Measurements from ENCODE around the gene VAV3.
"Not testable (repeated sequence)": the region's sequence is repeated elsewhere in the genome, so short reads cannot be mapped to it uniquely, and the experiment has no call there.

The VAV3 gene, protein sequence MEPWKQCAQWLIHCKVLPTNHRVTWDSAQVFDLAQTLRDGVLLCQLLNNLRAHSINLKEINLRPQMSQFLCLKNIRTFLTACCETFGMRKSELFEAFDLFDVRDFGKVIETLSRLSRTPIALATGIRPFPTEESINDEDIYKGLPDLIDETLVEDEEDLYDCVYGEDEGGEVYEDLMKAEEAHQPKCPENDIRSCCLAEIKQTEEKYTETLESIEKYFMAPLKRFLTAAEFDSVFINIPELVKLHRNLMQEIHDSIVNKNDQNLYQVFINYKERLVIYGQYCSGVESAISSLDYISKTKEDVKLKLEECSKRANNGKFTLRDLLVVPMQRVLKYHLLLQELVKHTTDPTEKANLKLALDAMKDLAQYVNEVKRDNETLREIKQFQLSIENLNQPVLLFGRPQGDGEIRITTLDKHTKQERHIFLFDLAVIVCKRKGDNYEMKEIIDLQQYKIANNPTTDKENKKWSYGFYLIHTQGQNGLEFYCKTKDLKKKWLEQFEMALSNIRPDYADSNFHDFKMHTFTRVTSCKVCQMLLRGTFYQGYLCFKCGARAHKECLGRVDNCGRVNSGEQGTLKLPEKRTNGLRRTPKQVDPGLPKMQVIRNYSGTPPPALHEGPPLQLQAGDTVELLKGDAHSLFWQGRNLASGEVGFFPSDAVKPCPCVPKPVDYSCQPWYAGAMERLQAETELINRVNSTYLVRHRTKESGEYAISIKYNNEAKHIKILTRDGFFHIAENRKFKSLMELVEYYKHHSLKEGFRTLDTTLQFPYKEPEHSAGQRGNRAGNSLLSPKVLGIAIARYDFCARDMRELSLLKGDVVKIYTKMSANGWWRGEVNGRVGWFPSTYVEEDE

DNA sequence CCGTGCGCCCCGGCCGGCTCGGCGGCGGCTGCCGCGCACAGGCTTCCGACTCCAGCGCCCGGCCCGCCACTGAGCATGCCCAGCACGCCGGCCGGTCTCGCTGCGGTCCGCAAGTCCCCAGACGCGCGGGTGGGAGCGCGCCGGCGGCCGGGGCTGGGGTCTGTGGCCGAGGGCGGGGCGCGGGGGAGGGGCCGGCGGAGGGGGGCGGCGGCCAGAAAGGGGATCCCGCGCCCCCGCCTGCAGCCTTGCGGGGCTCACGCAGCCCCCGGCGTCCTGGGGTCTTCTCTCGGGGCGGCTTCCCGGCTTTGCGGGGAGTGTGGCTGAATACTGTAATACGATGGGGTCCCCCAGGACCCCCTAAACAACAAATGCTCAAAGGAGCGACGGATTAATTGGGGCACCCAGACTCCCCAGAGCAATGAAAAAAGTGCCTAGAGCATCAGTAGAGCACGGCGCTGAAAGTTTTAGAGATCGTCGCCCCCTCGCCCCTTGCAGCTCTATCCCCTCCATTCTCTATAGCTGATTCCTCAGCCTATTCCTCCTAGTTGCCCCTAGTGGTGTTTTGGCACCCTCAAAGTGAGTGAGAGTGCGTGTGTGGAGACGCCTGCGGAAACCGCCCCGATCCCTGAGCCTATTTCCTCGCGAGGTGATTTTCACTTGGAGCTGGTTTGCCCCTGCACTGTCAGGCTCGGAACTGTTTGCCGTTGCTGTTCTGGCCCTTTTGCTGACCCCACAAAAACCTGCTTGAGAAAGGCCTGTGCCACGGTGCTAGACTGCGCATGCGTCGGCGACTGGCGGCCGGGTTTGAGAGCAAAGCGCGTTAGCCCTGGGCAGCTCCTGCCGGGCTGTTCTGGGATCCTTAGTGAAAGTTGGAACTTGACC lies at the start of gene VAV3:
VAV3 (minus strand) TSS at position 71 of the 882 bp plus-strand sequence. CDS start 311 bp downstream, outside the sequence.
- DNase-seq = peak; percentile 65

DNA sequence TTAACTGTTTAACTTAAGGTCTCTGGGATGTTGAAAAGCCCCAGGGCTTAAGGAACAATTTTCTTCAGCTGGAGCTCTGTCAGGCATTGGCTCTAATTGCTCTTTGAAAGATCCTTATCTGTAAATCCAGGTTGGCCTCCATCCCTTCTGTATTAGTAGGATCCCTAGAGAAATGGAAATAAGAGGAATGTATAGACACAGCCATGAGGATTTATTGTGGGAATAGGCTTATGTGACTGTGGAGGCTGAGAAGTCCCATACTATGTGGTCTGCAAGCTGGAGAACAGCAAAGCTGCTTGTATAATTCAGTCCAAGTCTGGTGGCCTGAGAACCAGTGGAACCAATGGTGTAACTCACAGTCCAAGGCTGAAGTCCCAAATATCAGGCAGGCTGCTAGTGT lies 47.6 kb upstream of the VAV3 start:
- no peak for DNase-seq

DNA sequence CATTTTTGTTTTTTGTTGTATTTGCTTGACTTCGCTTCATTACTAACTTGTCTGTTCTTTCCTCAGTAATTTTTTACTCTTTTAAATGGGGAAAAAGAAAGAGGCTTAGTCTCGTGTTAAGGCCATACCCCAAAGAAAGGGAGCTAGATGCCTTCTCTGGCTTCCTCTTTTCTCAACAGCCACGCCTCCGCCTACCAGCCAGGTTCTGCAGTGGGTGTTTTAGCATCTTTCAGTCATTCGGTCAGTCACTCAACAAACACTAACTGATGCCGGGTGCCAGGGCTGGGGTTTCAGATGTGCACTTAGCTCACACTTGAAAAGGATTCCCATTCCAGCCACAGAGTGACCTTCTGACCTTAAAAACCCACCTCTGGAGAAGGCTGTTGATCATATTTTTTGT lies 46.3 kb upstream of the VAV3 start:
- no peak for DNase-seq

DNA sequence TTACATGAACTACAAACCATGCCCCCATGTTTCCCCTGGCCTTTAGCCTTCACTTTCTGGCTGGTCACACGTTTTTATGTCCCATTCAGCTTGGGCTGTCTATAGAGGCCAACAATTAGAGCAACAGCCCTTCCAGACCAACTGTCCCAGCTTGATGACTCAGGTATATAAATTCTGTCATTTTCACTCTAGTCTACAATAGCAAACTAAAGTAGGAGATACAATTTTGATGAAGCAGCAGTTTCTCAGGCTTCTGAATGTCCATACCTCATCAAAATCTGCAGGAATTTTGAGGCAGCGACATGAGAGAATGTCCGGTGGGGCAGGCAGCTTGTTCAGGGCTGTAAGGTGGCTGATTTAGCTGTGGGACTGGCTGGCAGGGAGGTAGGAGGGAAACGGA lies 45.6 kb upstream of the VAV3 start:
- no peak for DNase-seq

DNA sequence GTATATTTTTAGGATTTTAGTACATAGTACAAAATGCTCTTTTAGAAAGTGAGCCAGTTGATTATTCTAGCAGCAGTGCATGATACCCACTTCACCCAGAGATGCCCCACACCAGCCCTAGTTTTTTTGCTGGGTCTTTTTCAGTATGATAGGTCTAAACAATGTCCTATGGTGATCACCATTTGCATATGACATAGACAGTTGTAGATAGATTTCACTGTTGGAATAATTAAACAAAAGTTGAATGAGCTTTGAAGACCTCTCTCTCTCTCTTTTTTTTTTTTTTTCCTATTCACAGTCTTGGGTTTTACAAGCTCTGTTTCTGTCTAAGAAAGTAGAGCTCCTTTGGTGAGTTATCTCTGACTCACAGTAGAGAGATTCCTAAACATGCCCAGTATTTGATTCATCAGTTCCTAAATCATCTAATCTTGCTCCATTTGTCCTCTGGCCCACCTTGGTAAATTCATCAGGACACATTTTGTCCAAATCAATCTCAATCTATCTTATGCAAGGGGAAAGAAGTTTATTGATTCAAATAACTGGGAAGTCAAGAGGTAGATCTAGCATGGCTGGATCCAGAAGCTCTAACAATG lies 44.7 kb upstream of the VAV3 start:
- no peak for DNase-seq

DNA sequence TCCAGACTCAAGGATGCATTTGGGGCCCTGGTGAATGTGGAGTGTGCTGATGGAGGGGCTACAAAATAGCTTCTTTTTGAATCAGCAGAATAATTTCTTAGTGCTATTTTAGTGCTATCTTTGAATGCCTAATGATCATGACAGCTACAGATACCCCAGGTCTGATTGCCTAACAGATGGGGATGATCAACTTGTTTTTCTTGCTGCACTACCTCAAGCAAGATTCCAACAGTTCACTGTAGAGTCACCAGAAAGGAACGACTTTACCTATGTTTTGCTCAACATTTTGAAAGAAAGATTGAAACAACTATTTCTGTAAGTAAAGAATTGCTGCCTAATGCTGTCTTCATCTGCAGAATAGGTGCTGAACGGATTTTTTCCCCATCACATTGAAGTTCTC lies 42.6 kb upstream of the VAV3 start:
- DNase-seq = no peak

DNA sequence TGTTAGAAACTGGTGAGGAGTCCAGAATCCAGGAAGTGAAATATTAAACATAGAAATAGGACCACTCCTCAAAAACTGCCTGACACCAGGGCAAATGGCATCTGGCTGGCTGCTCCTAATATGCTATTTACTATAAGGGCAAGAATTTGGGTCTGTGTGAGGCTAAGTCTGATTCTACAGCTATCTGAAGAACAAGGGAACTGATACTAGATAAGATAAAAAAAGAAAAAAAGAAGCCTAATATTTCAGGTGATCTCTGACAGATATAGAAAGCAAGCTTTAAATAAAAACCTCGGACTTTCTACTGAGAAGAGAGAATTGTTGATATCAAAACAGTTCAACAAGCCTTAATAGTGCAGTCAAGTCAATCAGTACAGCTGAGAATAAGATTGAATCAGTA lies 42.1 kb upstream of the VAV3 start:
- no peak for DNase-seq

DNA sequence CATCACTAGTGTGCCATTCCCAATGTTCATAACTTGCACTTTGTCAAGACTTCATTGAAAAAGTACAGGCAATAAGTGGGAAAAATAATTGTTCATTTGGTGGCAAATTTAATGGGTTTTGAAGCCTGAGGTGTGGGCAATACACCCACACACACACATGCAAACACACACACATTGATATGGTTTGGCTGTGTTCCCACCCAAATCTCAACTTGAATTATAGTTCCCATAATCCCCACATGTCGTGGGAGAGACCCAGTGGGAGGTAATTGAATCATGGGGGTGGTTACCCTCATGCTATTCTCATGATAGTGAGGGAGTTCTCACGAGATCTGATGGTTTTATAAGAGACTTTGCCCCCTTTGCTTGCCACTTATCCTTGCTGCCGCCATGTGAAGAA lies 39.9 kb upstream of the VAV3 start:
- DNase-seq = not testable (repeated sequence)

DNA sequence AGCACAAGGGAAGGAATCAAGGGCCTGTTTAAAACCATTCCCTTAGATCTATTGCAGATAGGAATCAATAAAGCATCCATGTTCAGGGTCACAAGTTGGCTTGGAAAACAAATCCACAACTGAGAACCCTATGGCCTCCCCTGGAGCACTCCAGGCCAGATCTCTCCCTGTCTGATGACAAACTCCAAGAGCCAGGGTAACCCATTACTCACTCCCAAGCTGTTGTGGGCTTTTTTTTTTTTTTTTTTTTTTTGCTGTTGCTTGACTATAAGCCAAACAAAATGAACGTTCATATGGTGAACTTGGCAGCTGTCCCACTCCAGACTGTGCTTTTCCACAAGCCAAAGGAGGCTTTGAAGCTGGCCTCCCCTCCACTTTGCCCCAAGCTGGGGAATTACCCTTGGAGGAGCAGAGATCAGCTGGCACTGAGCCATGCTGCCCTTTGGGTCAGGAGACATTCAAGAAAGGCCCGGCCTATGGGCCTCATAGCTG lies 35.7 kb upstream of the VAV3 start:
- DNase-seq = peak; percentile 63

DNA sequence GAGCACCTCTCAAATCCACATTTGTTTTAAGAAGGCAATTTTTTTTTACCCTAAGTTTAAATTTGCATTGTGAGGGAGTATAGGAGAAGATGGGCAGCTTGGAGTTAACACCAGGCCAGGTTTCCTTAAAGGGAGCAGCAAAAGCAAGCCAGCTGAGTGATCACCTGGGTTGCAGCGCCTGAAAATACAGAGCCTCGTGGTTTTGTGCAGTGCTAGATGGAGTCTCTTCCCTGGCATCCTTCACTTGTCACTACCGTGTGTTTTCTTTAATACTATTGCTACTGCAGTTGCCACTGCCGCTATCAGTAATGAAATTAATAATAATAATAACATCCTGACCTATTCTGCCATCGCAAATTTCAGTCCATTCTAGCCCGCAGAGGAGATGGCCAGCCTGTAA lies 35.2 kb upstream of the VAV3 start:
- no peak for DNase-seq

DNA sequence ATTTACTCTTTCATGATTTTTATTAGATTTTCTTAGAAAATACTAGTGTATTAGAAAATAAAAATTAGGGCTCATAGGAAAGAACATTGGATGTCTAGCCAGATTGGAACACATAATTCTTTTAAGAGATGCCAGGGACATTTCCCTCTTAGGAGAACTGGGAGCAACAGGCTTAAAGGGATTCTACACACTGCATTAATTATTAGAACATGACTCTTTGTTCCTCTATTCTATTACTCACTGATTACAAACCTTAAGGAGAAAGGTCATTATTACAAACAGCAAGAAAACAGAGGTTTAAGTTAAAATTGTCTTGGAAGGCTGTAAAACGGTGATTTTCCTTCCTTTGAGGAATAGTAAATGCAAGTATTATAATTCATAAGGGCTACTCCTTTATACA lies 32.9 kb upstream of the VAV3 start:
- DNase-seq = no peak

DNA sequence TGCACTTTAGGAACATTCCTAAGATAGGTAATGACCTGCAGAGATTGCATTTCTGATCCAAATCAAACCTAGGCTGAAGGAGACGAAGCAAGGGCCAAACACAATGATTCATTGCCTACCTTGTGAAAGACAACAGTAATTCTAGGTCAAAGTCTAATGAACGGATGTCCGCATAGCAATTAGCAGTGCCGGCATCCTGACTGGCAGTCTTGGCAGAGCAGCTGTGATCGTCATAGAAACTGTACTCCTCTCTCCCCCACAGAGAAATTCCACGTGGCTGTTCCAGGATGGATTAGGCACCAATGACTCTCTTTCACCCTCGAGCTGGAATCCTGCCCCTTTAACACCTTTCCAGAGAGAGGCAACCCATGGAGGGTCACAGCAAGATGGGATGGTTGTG lies 28.9 kb upstream of the VAV3 start:
- no peak for DNase-seq

DNA sequence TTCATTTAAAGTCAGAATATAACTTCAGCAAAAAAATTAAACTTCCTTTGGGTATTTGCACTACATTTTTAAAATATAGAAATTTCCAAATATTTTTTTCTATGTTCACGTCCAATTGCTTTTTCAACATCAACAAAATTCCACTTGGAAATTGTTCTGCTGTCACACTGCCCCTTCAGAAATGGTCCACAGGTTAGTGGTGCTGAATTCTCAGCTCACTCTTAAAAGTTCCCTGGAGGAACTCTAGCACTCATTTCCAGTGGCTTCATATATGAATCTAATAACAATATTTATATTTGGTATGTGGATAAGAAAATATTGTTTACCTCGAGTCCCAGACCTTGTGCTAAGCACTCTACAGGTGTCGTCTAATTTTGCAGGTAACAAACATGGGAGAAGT lies 27.4 kb upstream of the VAV3 start:
- no peak for DNase-seq

DNA sequence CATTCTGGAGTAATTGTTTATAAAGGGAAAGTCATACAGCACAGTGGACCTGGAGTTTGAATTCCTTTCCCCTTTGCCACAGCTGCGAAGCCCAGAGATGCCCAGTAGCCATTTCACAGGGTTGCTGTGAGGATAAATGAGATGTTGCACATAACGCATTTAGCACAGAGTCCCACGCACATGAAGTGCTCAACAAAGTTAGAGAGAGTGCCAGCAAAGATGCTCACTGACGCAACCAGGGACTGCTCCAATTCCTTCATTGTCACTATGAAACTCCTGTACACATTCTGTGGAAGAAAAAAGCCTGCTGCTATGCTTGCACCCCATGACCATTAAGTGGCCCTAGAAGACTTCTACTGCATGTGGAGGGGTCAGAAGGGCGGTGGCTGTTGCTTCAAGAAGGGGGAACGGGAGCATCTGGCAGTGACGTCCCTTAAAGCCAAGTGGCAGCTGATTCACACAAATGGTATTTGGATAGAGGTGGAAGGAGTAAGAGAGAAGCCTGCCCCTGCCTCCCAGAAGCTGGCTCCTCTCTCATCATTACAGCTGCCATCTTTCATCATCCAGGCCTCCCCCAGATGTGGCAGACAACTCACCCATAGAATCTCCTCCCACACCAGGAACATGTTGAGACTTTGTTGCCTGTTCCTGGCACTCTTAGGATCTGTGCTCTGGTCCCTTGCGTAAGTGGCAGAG lies 26.5 kb upstream of the VAV3 start:
- DNase-seq = no peak

DNA sequence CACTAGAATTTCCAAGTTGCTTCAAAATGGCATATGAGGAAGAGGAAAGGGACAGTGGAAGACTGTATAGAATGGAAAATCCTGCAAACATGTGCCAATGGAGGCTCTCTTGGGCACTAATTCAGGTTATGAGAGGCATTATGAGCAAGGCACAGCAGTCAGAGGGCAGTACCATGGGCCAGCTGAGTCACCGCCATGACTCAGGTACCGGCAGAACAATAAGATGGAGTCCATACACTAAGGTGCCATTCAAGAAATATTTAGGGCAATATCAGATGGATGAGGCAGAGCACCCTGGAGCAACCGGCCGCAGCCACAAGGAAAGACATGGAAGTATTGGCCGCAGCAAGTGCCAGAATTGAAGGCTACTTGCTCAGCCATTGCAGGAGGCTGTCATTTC lies 25.6 kb upstream of the VAV3 start:
- no peak for DNase-seq

DNA sequence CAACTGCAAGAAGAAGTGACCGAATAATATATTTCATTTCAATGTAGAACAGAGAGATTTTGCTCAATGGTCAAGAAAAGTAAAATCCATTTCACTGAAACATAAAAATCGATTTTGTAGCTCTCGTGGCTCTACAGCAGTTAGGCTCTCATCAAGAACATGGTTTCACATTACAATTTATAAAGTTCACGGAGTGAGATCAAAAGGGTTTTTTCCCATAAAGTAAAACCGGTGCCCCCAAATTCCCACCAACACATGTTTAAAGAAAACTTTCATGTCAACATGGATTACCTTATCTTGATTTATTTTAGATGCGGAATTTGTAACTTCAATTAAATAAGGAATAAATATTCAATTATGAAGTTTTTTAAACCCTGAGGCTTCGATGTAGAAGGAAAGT lies 16.3 kb upstream of the VAV3 start:
- no peak for DNase-seq

DNA sequence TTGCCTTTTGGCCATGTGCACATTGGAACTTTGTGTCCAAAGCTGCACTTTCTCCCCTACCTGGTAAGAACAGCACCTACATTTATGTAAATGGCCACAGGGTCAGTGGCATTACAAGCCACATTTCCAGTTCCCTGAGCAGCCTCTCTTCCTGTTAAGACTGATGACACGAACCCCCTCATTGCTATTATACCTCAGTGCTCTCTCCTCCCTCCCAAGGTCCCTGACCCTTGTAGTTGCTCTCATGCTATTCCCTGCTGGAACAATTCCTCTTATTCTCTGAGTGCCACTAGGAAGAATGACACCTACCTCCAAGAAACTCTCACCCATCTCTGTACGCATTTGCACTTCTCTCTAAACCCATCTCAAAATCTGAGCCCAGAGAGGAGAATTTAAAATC lies 14.9 kb upstream of the VAV3 start:
- no peak for DNase-seq

DNA sequence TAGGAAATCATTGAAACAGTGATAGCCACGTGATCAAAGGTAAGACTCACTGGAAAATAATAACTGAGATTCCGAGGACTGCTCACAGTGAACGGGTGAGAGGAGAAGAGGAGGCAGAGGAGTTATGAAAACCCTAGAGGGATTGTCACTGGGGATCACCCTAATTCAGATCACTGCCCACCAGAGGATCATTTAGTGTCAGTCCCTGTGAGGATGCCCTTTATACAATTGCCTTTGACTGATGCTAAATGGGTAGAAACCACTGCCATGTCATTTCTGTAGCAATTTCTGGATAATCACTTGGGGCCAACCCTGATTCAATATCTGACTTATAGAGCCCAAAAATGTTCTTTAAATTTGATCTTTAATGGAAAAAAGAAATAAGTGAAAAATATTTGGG lies 14.1 kb upstream of the VAV3 start:
- no peak for DNase-seq

DNA sequence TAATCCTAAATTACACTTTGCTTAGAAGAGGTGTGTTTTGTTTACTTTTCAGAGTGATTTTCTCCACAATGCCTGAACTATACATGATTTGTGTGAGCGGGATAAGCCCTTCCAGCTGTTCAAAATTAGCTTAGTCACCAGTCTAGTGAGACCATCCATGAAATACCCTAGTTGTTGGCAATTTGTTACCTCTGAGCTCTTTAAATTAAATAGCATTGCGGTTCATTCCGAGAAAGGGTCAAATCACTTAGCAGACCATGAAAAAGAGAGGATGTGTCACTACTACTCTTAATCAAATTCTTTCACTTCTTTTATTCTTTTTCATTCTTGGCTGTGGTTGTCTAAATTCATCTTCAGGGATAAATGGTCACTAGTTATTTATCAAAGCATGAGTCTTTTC lies 11.9 kb upstream of the VAV3 start:
- no peak for DNase-seq

DNA sequence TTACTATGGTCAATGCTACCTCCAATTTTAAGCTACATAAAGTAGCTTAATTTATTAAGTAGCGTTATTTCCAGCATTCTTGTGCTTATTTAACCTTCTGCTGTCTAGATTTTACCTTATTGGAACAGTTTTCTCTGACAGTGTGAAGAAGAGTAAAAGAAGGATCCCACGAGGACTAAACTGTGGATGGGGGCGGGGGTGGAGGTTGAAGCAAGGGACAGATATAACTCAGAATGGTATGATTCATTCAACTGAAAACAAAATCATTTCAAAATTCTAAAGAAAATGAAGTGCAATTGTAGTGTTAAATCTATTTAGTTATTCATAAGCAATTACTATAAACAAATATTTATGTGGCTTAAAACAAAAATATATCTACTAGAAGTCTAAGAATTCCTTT lies 11.5 kb upstream of the VAV3 start:
- DNase-seq = no peak

DNA sequence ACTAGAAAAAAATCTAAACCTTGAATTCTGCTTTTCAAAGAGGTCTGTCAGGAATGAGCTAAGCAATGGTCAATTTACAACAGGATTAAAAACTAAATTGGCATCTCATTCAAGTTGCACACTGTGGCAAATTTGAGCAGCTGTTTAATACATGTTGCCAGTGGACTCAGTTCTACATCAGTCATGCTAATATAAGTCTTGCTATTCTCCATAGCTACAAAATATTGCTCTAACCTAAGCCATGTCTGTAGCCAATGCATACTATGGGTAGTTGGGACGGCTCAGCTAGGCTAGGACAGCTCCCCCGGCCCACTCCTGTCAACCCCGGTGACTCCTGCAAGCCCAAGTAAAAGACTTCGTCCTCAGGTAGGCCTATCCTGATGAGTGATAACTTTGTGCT lies 10.9 kb upstream of the VAV3 start:
- DNase-seq = no peak

DNA sequence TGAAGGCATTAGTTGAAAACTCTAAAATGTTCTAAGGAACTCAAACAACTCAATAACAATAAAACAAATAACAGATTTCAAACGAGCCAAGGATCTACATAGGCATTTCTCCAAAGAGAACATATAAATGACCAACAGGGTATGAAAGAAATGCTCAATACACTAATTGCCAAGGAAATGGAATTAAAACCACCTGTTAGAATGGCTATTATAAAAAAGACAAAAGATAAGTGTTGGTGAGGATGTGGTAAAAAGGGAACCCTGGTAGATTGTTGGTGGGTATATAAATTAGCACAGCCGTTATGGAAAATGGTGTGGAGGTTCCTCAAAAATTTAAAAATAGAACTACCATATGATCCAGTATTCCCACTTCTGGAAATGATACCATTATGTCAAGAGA lies 9.1 kb upstream of the VAV3 start:
- DNase-seq = no peak
